Measurements from ENCODE around the gene FBN1.

FBN1 gene

DNA sequence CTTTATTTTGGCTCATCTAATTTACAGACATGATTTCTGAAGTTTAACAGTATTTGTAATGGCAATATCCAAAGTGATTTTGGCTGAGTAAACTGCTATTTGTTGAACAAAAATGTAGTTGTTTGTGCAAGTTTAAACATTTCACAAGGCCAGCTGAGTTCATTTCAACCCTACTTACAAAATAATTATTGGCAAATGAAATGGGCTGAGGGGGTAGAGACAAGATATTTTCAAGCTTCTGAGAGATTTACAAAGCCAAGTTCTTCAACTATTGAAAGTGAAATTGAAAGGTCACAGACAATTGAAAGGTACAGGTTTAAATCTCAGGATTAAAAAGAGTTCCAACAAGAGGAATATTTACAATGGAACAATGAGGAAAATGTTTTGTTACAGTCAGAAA, 237.2 kb downstream of the FBN1 start:
- no peak overlapping the region for H3K4me3 ChIP-seq (ENCODE audit: low read depth, low read length)

DNA sequence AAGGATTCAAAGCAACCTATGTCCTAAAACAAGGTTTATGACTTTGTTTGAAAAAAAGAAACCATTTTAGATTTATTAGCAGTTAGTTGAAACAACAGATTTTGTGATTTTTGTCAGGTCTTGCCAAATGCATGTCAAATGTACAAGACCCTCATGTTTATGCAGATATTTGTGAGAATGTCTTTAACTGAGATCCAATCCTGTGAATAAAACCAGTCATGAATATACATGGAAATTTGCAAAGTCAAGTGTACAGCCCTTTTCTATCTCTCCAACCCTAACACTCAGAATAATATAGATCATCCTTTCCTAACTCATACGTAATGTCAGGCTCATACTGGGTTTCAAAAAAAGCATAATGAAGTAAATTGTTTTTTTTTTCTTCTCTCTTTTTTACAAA, 237.9 kb downstream of the FBN1 start:
- no peak overlapping the region for H3K4me3 ChIP-seq (ENCODE audit: low read depth, low read length)

DNA sequence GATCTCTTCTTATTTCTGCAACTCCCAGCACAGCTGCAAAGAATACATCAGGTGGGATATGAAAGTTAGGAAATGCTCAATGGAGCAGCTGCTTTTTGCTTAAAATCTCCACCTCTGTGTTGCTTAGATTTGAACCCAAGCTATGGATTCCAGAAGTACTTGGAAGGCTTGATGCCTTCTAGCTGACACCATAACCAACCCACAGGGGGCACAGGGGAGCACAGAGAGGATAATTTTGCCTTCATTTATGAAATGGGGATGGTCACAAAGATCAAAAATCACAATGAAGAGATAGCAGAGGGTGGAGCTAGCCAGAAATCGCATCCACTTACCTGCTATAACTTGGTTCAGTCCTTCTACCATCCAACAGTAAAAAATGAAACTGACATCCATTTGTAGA, 238.6 kb downstream of the FBN1 start:
- no peak overlapping the region for H3K4me3 ChIP-seq (ENCODE audit: low read depth, low read length)

DNA sequence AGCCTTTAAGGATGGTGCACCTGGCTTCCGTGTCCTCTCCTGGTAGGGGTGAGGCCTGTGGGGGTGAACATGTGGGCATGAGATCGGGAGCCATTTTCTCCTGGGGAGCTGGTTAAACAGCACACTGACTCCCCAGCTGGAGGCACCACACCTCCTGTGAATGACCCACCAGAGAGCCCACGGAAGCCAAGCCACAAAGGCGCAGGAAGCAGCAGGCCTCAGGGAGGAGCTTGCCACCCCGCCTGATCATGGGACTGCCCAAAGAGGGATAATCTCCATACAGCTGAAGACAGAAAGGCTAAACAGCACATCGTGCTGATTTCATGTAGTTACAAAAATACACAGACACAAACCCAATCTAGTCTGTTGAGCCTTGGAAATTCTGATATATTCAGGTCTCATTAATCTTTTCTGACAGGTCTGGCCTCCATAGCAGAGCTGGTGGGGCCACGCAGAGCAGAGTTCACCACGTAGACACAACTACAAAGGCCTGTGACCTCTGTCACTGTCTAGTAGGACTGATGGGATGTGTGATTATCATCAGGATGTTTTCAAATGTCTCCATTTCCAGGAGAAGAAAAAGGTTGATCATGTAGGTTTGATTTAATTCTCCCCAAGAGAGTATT, 239.1 kb downstream of the FBN1 start:
- no peak overlapping the region for H3K4me3 ChIP-seq (ENCODE audit: low read depth, low read length)

DNA sequence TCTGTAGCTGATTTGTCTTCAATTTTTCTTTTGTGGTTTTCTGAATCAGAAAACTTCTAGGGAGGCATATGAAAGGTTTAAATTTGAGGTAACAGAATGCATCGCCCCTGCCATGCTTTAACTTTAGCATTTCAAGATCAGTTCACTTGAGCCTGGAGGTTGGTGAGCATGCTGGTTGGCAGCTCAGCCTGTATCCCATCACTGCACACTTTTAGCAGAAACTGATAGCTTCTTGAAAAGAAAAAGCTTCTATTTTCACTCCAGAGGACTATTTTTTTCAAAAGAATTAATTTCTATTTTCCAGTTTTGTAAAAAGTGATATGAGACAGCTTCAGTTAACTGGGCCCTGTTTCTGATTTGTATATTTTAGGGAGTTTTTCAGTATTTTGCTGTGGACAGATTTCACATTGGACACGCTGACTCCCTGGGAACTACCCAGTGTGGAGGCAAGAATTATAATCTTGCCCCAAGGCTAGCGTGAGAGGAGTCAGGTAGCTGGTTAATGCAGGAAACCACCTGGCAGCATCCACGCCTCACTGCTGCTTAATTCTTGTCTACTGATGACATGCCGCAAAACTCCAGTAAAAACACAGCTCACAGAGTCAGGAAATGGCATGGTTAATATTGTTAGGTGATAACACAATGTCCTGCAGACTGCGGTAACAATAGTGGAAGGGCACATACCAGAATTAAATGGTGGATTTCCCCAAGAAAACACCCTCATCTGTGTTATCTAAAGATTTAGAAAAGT, 242.9 kb downstream of the FBN1 start:
- H3K4me3 ChIP-seq (ENCODE audit: low read depth, low read length) = no peak overlapping the region

DNA sequence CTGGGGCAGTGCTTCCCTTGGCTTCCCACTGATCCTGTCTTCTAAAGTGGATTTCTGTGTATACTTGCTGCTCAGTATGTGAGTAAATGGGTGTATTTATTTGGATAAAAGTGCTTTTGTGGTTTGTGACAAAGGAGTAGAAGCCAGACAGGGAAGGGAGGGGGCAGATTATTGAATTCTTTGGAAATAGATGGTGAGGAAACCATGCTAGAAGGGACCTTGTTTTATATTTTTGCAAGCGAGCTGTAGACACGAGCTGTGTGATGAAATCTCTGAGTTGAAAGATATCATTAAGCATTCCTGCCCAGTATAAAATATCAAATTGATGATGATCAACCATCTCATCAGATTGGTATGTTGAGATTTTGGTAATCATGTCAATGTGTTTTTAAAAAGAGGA, 245.4 kb downstream of the FBN1 start:
- H3K4me3 ChIP-seq (ENCODE audit: low read depth, low read length) = no peak overlapping the region

DNA sequence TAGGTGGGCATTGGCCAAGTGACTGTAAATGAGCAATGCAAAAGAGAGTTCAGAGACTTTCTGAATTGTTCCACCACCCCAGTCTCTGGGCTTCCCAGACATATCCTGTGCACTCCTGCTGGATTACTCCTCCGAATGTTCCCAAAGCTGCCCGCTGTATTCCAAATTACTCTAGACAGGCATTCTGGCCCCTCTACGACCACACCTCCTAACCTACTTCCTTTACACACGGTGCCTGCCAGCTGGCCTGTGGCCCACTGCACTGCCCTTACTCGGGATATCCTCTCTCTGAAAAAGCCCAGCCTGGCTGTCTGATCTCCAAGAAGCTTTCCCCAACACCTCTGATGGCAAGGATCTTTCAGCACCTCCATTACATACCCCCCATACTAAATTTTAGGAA, 247.7 kb downstream of the FBN1 start:
- no peak overlapping the region for H3K4me3 ChIP-seq (ENCODE audit: low read depth, low read length)

DNA sequence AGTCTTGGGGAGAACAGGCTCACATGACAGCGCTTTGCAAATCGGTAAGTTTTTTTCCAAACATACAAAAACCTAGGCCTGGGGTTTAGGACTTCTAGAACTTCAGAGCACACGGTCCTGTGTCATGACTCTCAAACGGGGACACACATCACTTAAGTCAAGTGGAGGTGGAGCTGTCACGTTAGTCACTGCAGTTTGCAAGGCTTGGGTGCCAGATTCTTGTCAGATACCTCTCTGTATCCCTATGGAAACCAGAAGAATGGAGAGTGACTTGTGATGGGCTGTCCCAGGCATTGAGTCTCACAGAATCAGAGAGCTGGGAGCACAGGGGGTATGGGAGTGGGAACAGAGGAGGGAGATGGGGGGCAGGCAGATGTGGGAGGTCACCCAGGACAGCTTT, 249.5 kb downstream of the FBN1 start:
- H3K4me3 ChIP-seq (ENCODE audit: low read depth, low read length) = no peak overlapping the region

DNA sequence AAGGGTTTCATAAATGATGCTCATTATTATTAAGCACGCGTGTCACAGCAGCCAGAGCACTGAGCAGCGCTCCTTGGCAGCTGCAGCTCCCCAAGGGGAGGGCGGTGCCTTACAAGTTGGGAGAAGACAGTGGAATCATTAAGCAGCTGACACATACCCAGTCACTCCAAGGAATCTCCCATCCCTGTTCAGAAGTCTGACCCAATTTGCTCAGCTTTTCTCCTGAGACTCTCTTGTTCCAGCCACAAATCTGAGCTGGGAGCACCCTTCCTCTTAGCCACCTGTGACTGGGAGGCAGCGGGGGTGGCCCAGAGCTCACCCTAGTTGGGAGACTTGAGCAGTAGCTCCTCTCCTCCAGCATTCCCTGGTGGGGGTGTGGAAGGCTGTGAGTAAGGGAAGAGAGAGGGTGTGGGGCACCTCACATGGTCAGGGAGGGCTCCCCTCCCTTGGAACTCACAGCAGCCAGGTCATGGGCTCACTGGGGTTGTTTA, 249.9 kb downstream of the FBN1 start:
- H3K4me3 ChIP-seq (ENCODE audit: low read depth, low read length) = no peak overlapping the region

DNA sequence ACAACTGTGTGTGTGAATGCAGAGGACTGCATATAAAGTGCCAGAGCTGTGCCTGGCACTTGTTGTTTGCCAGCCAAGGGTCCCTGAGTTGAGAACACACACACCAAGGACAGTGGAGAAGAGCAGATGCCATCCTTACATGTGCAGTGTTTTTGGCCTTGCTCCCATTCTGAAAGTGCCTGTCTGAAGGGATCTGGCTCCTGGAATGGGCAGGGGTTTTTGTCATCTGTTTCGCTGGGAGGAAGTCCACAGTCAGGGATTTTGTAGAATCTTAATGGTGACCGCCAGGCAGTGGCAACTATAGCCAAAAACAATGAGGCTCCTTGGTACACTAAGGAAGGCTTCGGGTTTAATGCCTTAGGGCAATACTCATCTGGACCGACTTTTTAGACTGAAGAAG, 250.5 kb downstream of the FBN1 start:
- no peak overlapping the region for H3K4me3 ChIP-seq (ENCODE audit: low read depth, low read length)

DNA sequence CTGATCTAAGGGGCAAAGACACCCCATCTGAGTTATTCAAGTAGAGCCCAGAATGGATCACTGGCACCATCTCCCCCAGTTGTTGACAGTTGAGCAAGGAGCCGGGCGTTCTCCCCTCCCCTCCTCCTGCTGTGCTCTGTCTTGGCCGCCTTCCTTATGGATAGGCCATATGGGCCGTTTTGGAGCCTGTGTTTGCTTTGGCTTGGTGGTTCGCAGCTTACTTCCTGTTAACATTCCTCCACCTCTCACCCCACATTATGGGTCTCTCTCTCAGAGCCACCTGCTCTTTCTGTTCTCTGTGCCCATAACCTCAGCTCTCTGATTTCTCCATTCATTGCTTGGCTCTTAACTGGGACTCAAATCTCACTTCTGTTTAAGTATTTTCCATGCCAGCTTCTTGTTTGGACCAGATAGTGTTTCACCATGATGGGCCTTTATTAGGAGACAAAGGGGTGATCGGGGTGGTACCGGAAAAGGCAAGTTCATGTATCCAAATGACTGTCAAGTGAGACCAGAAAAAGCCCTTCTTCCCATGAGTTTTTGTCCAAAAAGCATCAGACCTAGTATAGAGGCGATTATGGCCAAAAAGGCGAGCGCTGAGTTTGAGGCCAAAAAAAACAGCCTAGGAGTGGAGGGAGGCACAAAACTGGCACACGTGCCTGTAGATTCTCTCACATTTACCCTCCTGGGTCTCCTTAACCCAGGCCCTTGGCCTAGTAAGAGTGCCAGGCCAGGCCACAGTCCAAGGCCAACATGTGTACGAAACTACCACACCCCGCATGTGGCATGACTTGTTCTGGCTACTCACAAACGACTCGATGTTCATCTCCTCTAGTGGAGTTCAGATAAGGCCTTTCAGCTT, 251.6 kb downstream of the FBN1 start:
- H3K4me3 ChIP-seq (ENCODE audit: low read depth, low read length) = no peak overlapping the region

DNA sequence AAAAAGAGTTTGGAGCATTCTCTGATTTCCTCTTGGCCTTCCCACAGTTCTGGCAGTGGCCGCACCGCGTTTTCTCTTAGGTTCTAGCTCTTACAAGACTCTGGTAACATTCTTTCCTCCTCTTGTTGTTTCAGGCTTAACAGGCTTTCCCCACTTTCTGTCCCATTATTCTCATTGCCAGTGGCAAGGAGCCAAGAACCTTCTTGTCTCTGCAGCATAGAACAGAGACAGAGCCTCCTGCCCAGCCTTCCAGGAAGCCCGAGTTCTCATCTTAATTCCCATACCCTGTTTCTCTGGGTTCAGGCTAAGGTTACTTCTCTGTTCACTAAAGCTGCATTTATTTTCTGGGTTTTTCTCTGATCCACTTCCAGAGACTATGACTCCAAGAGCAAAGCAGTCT, 253.2 kb downstream of the FBN1 start:
- no peak overlapping the region for H3K4me3 ChIP-seq (ENCODE audit: low read depth, low read length)

DNA sequence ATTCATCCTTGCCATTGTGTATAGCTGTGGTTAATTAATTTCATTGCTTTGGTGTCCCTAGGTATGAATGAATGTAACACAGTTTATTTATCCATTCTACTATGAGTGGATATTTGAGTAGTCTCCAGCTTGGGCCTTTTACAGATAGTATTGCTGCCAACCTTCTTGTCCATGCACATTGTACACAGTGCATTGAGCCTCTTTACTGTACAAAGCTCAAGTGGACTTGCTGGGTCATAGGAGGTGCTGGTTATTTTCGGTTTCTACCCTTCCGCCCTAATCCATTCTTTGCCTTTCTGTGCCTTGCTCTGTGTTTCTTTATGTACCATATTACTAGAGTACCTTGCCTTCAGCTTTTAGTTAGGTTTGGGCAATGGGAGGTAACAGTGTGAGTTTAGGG, 253.6 kb downstream of the FBN1 start:
- H3K4me3 ChIP-seq (ENCODE audit: low read depth, low read length) = no peak overlapping the region

DNA sequence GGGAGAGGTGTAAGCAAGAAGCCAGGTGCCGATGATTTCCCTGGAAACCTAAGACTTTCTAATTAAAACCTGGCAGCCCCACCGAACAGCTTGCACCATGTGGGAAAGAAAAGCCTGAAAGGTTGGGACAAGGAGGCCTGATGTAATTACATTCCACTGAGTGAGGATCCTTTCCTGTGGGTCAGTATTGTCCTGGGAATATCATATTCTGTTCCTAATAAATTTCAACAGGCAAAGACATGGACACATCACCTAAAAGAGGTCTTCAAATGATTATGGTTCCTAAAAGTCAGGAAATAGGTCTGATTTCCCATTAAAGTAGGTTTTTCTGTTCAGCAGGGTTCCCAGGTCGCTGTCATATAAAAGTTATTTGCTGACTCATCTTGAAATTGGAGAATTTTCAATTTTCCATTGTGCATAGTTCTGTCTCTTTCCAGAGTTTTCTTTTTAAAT, 255.8 kb downstream of the FBN1 start:
- no peak overlapping the region for H3K4me3 ChIP-seq (ENCODE audit: low read depth, low read length)

DNA sequence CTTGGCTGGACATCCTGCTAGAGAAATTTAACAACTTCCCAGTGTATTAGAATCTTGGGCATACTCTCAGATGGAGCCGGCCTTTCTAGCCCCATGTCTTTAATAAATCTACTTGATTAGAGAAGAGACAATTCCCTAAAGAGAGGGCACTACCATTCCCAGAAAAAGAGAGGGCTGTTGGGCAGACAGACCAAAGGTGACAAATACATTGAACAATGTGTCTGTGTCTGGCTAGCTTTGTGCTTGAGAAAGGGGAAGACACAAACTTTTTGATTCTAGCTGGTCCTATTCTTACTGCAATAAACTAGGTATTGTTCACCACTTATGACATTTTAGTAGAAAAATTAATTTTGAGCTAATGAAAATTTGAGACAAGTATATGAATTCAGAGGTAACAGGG, 256.6 kb downstream of the FBN1 start:
- H3K4me3 ChIP-seq (ENCODE audit: low read depth, low read length) = no peak overlapping the region

DNA sequence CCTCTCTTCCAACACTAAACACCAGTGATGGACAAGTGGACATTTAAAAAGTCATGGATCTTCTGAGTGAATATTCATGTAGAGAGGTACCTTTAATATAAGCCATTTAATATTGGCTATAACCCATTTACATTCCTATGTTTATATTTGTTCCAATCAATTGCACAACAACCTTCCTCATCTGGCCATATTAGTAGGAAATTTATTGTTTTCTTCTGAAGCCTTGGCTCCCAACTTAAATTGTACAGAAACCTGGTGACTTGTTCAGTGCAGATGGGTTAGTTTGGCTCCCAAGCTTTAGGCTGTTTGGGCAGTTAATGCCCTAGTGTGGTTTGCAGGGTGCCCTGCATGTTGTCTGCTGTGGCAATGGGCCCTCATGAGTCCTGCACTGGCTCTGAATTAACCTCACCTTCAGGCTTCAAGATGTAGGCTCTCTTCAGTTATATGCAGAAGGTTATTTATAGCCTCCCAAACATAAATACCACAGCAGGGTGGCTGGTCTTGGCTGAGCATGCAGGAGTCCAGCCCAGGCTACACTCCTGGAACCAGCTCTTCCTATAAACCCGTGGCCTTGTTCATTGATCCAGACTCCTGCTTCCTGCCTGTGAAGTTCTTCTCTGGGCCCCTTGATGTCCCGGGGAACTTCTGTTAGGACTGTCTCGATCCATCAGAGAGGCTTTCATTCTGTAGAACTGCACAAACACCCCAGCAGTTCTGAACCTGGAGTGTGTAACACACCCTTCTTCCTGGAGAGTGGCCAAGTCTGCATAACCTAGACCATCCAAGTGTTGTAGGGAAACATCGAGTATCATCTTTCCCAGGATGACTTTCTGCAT, 257.3 kb downstream of the FBN1 start:
- H3K4me3 ChIP-seq (ENCODE audit: low read depth, low read length) = no peak overlapping the region

DNA sequence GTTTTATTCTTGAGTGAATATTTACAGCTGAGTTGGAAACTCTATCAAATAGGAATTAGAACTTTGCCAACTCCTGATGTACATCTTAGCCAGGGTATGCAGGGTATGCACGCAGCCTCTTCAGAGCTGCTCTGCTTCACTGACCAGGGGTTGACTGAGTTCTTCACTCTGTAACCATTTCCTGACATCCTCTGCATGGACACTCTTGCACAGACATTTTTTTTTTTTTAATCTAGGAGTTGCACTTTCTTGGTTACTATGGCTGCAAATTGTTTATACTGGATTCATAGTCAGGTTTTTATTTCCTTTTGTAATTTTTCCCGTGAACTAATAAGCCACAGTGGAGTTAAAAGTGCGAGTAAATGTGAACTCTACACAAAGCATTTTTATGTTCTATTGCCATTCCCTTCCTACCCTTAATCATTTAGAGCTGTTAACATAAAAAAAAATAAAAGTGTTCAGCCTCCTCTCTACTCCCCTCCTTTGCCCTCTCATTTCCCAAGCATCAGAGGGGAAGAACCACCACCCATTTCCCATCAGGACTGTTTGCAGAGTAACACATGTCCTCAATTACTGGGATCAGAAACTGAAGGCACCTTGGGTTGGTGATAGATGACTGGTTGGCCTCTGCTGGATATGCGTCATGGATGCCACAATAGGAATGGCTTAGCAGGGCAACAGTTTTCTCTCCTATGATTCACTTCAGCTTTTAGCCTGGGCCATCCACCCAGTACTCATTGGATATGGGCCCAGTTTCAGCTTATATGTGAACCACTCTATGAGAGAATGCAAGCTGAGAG, 260.3 kb downstream of the FBN1 start:
- H3K4me3 ChIP-seq (ENCODE audit: low read depth, low read length) = no peak overlapping the region

DNA sequence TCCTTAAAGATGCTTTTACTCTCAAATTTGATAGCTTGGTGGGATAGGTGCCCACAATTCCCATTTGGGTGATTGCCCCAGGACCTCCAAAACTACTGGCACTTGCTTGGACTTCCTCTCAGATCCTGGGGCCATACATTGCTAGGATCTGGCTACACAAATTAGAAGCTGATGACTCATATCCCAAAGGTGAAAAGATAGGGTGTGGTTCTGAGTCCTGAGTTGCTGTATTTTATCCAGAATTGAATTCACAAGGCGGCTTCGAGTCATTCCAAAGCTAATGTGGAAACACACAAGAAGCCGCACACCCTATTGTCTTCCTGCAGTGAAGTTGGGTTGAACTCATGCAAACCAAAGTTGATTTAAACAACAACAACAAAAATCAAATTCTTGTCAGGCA, 260.9 kb downstream of the FBN1 start:
- no peak overlapping the region for H3K4me3 ChIP-seq (ENCODE audit: low read depth, low read length)

DNA sequence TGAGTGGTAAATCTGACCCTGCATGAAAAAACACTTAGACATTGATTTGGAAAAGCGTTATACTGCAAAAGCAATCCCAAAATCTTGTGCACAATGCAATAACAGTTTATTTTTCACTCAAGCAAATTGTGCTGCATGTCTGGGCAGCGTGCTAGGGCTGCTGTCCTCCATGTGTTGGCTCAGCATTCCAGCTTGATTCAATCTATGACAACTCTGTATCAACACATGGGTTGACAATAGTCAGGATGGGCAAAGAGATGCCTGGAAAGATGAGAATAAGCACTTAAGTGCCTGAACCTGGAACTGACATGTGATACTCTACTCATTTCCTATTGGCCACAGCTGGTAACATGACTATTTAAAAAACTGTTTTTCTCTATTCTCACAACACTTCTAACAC, 262.5 kb downstream of the FBN1 start:
- no peak overlapping the region for H3K4me3 ChIP-seq (ENCODE audit: low read depth, low read length)

DNA sequence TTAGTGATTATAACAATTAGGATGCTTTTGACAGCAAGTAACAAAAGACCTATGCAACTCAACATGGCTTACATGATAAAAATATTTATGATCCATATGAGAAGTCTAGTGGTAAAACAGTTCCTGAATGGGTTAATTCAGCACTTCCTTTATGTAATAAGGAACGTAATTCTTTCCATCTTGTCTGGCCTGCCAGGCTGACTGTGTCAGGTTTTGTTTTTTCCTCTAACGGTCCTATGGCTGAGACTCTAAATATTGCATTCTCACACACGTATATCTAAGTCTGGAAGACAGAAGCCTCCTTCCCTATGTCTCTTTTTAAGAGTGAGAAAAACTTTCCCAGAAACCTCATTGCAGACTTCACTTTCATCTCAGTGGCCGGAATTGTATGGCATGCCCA, 263.6 kb downstream of the FBN1 start:
- H3K4me3 ChIP-seq (ENCODE audit: low read depth, low read length) = no peak overlapping the region

Measured in iPS-11a (cell line).